Measurements from ENCODE around the gene PSME3.

DNA sequence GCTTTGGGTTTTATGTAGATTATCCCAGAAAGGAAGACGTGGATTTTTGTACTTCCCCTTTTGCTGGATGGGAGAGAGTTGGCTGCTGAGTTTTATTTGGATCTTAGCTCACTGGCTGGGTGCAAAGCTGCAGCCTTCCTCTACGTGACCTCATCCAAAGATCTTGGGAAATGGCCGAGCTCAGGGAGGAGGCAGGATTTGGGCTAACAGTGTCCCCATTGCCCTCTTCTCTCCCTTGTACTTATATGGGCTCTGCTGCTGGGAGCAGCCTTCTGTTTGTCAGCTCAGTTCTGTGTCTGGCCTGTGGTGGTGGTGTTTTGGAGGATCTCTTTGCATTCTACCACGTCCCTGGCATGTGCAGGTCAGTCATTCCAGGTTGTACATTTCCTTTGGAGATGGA lies 19.8 kb downstream of the PSME3 start:
- TF ChIP-seq, protein P1, sequence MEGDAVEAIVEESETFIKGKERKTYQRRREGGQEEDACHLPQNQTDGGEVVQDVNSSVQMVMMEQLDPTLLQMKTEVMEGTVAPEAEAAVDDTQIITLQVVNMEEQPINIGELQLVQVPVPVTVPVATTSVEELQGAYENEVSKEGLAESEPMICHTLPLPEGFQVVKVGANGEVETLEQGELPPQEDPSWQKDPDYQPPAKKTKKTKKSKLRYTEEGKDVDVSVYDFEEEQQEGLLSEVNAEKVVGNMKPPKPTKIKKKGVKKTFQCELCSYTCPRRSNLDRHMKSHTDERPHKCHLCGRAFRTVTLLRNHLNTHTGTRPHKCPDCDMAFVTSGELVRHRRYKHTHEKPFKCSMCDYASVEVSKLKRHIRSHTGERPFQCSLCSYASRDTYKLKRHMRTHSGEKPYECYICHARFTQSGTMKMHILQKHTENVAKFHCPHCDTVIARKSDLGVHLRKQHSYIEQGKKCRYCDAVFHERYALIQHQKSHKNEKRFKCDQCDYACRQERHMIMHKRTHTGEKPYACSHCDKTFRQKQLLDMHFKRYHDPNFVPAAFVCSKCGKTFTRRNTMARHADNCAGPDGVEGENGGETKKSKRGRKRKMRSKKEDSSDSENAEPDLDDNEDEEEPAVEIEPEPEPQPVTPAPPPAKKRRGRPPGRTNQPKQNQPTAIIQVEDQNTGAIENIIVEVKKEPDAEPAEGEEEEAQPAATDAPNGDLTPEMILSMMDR (IDR thresholded peaks at IDR 0.05), result no peak
- TF ChIP-seq POLR2AphosphoS5 (IDR thresholded peaks at IDR 0.05; ENCODE audit: insufficient read depth in 1 of 2, low read depth in 1 of 2), result no peak
- TF ChIP-seq POLR2A (IDR thresholded peaks at IDR 0.05), result no peak

Data from vagina (tissue), 2 donors.